Right hindlimb (tissue), 1 donor: ENCODE data around the gene MKNK2.
"Not testable (repeated sequence)": the region's sequence is repeated elsewhere in the genome, so short reads cannot be mapped to it uniquely, and the experiment has no call there.

Experiments used
- DNase-seq: peaks from one replicate; pipeline ENCODE4 v3.0.0-alpha.2; 2018

The MKNK2 gene

DNA sequence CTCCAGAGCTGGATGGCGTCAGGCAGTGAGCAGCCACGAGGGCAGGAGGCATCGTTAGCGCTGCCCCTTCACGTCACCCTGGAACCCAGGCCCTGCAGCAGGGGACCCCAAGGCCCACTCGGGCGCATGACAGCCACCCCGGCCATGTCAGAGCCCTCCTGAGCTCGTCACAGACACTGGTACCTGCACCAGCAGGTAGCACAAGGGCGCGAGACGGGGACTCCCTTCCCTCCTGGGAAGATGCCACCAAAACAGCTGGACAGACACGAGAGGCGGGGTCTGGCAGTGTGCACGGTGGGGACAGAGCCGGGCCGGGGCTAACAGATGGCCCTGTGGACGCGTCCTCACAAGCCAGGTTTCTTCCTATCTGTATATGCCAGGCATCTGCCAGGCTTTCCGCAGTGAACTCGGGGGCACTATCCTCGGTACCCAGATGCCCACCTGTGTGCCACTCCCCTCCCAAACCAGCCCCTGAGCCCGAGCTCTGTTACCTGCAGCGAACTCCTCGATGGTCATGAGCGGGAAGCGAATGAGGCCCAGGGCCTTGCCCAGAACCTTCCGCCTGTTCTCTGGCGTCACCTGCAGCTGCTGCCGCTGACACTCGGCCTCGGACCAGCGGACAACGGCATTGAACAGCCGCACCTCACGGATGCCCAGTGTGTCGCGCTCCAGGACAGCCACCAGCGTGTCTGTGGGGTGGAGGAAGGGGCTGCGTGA, 61.4 kb downstream of the MKNK2 start:
- no peak for DNase-seq

DNA sequence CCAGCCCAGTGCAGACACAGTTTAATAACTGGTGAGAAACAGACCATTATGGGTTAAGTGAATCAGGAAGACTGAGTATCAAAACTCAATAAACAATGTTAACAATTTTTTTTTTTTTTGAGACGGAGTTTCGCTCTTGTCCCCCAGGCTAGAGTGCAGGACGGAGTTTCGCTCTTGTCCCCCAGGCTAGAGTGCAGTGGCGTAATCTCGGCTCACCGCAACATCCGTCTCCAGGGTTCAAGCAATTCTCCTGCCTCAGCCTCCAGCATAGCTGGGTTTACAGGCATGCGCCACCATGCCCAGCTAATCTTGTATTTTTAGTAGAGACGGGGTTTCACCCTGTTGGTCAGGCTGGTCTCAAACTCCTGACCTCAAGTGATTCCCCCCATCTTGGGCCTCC, 62.6 kb downstream of the MKNK2 start:
- DNase-seq = not testable (repeated sequence)
